HL-60/S4 treated with retinoic acid at 250 ng/mL for 4 days and 3 days (cell line): ENCODE data around the gene ST6GALNAC2.

ENCODE experiments used
- in situ Hi-C: fragments of 300-500 bp; cut with MboI; formaldehyde crosslinking; loops from 2 replicates; pipeline ENCODE4 v1.7.0; 2022; ENCODE audit warnings: low sequenced_read_pairs

Gene ST6GALNAC2

DNA sequence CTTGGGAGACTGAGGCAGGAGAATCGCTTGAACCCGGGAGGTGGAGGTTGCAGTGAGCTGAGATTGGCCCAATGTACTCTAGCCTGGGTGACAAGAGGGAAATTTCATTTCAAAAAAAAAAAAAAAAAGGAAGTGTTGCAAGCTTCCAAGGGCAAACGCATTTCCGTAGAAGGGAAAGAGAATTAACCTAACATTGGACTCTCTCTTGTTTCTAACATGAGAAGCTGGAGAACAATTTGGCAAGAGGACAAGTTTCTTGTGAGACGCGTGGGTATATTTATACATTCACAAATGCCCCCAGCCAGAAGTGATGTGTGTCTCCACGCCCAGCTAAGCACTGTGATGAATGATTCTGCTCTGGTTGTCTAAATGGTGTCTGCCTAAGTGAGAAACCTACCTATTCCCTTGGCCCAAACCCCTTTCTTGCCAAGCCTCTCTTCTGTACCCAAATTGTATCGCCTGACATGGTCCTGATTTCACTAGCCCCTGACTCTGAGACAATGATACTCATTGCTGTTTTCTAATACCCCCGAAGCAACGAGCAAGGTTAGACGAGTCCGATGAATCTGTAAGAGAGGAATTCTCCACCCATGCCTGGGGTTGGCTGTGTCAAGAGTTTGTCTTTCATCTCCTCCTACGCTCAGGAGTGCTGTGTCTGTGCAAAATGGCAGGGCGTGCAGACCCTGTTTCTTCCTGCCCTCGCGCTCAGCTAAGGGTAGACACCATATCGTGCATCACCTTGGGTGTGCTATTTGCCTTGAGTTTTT lies 14.2 kb upstream of the ST6GALNAC2 start:
- in situ Hi-C loops: no loop called here

DNA sequence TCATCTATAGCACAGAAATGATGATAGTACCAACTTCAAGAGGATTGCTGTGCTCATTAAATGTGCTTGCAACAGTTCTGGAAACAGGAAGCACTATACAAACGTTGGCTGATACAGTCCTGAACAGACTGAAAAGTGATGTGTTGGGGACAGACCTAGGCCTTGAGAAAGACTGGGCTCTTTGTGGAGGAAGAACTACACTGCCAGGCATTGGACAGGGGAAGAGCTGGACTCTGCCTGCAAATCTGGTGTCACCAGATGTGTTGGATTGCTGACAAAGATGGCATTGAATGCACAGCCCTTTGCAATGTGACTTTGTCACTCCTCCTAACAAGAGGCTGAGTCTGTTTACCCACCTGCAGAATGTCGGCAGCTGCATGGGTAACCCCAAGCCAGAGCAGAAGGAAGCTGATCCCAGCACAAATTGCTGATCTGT lies 12.4 kb upstream of the ST6GALNAC2 start:
- in situ Hi-C loops: no loop called here

DNA sequence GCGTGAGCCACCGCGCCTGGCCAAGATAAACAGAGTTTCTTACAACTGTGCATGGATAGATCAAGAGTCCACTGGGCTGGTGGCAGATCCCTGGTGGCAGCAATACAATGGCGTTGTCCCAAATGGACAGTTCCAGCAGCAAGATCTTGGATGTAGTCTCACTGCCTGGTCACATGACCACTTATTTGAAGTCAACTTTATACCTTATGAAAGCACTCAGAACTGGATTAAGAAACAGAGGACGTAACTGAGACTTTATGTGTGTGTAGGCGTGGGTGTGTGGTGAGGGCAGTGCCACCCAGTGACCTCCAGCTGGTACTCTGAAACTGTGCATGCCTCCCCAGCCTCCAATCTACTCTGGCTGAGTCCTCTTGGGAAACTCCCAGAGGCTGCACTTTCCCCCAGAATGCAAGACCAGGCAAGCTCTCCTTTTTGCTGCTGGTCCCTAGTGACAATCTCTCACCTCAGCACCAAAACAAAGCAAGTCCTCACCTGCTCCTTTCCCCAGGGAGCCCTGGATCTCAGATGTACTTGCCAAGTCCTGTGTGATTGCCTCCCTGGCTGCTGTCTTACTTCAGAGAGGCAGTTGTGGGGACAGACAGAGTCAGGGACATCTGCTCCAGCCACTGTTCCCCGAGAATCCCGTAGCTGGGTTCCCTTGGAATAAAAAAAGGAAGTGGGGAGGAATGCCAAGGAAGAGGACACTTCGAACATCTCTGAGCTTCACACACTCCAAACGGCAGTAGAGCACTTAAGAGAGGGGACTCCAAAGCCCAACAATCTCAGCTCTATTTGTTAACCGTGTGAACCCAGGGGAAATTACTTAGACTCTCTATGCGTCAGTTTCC lies 11.7 kb upstream of the ST6GALNAC2 start:
- in situ Hi-C loops: no loop called here

DNA sequence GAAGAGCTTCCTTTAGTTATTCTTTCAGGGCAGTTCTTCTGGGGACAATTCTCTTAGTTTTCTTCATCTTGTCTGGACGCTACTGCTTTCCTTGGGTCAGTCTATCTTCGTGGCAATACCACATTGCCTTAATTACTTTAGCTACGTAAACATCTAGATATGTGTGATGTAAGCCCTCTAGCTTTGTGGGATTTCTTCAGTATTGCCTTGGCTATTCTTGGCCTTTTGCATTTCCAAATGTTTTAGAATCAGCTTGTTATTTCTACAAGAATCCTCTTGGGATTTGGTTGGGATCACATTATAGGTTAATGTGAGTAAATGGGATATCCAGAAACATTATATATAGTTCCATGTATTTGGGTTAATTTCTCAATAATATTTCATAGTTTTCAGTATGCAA lies 9.0 kb upstream of the ST6GALNAC2 start:
- in situ Hi-C loops: no loop called here

DNA sequence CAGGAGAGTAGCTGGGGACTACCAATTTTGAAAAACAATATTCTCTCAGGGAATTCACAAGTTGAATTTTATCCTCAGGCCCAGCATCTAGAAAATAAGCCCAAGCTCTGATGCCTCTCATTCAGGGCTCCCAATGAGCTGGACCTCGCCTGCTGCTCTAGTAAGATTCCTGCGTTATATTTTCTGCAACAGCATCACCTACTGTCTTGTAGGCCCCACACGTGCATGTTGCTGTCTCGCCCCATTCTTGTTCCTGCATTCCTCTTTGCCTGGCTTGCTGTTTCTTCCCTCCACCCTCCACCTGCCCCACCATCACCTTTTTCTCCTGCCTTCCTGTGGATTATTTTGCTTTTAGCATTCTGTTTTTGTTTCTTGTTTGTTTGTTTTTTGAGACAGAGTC lies 8.3 kb upstream of the ST6GALNAC2 start:
- in situ Hi-C loops: no loop called here

DNA sequence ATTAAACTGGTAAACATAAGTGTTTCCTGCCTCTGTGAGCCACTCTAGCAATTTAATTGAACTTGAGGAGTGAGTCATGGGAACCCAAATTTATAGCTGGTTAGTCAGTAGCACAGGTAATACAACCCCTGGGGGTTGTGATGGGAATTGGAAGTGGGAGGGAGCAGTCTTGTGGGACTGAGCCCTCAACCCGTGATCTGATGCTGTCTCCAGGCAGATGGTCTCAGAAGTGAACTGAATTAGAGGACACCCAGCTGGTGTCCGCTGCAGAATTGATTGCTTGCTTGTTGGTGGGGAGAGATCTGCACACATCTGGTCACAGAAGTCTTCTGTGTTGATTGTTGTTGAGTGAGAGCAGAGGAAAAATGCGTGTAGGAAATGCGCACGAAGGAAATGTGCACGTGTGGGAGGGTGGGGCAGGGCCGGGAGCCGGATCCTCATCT lies 7.7 kb upstream of the ST6GALNAC2 start:
- in situ Hi-C loops: no loop called here

DNA sequence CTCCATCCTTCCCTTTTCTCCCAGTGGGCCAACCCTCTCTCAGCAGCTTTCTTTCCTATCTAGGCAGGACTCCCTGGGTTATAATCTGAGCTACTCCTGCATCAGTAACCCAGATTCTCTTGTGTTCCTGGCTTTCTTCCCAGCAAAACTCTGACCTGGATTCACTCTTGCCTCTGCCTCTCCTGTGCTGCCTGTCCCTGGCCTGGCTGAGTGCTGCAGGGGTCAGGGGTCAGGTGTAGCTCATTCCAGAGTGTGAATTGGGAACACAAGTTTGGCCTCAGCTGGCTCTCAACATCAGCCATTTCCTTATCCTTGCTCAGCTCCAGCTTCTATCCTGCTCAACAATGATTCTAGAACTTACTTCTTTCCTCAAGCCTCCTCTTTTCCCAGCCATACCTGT lies 2.5 kb upstream of the ST6GALNAC2 start:
- in situ Hi-C loops: no loop called here

DNA sequence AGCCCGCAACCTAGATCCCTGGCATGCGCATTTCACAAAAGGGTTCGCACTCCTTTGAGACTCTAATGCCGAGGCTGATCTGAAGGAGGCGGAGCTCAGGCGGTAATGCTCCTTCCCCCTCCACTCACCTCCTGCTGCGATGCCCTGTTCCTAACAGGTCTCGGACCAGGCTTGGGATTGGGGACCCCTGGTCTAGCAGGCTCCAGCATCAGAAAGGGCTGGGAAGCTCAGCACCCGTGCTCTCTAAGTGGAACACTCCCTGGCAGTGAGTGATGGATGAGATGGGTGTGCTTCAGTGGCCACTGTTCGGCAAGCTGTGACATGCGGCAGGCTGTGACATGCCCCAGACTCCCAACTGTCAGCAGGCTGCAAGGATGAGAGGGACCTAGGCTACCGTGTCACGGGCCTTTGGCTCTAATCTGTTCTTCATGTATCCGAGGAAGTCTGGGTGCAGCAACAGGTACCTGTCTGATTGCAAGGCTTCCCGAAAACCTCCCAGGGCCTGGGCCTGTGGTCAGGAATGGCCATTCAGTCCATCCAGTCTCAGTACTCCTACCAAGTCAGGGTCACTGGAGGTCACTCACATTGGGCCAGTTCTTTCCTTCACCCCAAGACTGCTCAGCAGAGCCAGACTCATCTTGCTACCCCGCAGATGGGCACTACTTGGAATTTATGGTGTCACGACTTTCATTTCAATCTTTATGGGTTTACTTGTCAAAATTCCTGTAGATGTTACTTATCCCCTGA lies 1.3 kb upstream of the ST6GALNAC2 start:
- in situ Hi-C loops: no loop called here

DNA sequence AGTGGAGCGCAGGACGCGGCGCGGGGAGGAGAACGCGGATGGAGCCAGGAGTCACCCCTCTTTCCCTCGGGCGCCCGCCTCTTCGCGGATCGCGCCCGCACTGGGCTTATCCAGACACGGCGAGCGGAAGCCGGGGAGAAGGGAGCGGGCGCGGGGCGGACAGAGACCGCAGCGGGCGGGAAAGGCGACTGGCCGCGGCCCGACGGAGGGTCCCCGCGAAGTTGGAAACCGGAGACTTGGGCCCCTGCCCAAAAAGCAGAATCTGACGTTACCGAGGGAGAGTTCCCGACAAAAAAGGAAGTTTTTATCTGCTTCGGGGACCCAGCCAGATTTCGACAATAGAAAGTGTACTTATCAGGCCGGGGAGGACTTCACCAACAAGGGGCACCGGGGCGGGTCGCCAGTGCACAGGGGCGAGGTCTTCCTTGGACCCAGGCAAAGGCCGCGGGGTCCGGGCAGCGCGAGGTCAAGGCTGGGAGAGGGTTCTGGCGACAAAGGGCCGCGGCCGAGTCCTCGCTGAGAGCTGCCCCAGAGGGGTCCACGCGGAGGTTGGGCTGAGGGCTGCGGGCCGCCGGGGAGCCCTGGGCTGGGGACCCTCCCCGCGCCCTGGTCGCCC lies 519 bp downstream of the ST6GALNAC2 start:
- in situ Hi-C loops: no loop called here

DNA sequence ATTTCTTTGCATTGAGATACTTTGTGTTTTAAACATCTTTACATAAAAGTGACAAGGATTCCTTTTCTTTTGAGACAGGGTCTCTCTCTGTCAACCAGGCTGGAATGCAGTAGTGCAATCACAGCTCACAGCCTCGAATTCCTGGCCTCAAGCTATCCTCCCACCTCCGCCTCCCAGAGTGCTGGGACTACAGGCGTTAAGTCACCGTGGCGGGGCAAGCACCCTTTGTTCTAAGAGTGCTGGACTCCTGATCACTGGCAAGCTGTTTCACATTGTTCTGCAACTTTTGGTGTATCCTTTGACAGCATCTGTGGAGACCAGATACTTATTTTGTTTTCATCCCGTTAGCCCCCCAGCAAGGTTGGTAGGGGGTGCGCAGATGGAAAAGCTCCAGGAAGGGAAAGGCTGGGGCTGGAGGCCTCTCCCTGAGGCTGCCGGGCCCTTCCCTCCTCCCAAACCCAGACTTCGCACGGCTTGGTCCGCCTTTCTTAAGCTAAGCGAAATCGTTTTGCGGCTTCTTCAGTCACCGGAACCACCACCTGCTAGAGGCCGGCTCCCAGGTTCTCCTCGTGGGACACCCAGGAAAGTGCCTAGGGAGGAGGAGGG lies 1.1 kb downstream of the ST6GALNAC2 start:
- in situ Hi-C loops: no loop called here

DNA sequence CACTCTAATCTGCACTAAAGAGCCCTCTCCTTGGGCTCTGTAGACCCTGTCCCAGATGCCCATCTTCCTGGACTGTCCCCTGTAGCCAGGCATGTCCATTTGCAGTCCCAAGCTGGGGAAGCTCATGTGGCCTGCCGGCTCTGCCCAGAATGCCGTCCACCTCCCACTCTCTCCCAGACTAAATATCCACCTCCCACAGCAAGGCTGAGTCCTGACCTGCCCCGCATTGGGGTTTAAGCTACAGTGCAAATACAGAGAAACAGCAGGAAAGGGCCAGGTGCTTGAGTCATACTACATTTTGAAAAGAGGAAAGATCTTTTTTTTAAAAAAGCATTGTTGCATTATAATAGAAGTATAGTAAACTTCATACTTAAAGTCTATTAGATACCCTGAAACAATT lies 3.0 kb downstream of the ST6GALNAC2 start:
- in situ Hi-C loops: no loop called here

DNA sequence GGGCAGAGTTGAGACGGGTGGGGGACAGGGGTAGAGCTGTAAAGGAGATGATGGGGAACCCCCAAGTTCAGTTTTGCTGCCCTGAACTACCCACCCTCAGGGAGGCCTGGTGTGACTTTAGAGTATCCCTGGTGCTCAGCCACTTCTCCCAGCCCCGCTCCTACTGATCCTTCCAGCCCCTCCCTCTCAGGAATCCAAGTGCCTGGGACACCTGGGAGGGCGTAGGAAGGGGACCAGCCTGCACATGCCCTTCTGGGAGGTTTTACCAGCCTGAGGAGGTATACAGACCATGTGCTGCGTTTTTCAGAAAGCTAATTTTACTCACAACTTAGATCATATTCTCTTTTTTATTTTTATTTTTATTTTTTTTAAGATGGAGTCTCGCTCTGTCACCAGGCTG lies 4.1 kb downstream of the ST6GALNAC2 start:
- in situ Hi-C loops: no loop called here

DNA sequence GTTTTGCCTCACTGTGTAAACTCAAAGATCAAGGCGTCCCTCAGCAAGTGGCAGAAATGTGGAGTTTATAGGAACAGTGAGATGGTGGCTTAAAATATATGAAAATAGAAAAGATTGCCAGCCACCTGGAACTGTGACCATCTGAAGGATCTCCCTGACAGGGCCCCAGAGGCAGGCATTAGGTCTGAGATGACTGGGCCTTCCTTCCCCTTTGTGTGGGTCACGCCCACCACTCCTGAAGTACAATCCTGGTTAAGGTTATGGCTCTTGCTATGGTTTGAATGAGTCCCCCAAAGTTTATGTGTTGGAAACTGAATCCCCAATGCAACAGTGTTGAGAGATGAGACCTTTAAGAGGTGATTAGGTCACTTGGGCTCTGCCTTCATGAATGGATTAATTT lies 6.4 kb downstream of the ST6GALNAC2 start:
- in situ Hi-C loops: no loop called here

DNA sequence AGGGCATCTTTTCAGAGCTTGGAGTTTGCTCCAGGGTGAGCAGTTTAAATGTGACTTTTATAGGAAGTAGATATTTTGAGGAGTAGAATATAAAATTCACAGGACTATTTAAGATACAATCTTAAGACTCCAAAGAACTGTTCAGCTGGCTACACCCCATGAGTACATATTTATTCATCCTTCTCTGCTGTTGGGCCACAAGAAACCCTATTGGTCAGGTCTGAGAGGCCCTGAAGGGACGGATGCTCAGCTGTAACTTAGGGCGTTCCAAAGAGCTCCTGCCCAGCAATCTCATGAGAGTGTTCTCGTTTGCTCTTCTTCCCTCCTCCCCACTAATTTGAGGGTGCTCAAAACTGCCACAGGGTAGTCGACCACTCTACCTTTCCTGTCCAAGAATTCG lies 7.3 kb downstream of the ST6GALNAC2 start:
- in situ Hi-C loops: no loop called here

DNA sequence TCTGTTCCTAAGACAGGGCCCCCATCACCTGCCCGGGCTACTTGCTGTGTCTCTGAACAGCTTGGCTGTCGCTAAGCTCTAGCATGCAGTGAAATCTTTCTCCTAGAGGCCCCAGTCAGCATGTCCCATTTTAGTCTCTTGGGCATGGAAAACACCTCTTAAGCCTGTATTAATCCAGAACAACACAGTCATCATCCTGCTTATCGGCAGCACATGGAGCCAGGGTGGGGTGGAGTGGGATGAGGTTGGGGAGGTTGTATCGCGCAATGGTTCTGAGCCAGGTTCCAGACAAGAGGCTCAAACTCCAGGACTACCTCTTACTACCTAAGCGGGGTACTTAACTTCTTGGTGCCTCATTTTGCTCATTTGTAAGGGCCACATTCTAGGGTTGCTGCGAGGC lies 7.8 kb downstream of the ST6GALNAC2 start:
- in situ Hi-C loops: no loop called here

DNA sequence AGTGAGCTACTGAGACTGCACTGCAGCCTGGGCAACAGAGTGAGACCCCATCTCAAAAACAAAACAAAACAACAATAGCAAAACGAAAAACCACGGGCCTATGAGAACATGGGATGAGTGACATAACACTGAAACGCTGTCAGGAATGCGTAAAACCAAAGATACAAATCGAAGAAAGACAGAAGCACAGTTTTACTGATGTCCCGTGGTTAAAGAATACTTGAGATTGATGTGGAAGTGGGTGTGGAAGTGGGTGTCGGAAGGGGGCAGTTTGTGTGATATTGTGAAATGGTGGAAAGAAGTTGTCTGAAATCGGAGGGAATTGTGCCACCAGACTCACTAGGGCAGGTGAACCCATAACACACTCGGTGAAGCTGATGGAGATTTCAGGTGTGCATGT lies 9.5 kb downstream of the ST6GALNAC2 start:
- in situ Hi-C loops: no loop called here

DNA sequence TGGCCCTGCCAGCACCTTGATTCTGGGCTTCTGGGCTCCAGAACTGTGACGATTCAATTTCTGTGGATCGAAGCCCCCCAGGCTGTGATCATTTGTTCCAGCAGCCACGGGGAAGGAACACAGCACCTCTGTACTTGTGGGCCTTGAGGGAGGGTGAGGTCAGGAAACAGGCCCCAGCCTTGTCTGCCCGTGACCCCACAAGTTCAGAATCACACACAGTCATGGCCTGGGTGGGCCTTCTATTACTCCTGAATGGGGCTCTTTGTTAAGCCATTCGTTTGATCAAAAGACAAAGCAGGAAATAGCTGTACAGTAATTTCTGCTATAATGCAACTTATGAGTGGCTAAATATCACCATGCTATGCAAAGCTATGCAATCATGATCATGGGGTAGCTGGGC lies 10.1 kb downstream of the ST6GALNAC2 start:
- in situ Hi-C loops: no loop called here

DNA sequence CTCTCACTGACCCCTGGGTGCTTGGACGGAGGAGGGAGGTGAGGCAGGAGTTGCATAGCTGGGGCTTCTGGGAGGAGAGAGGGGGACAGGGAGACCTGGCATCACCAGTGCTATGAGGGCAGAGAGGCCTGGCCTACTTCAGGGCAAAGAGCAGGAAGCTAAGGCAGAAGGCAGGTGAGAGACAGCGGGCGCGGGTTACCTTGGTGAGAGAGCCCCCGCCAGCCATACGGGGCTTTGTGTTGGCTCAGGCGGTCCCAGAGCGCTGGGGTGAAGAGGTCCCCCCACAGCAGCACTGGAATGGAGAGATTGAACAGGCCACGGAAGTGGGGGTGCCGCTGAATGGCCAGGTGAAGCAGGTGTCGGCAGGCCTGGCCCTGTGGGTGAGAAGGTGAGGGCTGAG lies 11.5 kb downstream of the ST6GALNAC2 start:
- in situ Hi-C loops: no loop called here

DNA sequence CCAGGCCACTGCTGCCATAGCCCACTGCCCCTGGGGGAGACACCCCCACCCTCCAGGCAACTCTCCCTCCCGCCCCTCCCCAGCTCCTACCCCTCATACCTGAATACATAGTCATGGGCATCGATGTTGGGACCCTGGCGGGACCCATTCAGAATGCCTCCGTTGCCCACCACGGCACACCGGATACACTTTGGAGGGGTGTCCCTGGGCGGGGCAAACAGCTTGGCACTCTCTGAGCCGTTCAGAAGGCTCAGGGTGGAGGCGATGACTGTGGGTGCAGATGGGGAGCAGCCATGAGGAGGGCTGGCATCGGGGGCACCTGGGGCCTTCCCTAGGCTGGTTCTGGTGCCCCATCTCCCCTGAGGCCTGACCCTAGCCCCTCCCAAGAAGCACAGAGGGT lies 12.6 kb downstream of the ST6GALNAC2 start:
- in situ Hi-C loops: no loop called here

DNA sequence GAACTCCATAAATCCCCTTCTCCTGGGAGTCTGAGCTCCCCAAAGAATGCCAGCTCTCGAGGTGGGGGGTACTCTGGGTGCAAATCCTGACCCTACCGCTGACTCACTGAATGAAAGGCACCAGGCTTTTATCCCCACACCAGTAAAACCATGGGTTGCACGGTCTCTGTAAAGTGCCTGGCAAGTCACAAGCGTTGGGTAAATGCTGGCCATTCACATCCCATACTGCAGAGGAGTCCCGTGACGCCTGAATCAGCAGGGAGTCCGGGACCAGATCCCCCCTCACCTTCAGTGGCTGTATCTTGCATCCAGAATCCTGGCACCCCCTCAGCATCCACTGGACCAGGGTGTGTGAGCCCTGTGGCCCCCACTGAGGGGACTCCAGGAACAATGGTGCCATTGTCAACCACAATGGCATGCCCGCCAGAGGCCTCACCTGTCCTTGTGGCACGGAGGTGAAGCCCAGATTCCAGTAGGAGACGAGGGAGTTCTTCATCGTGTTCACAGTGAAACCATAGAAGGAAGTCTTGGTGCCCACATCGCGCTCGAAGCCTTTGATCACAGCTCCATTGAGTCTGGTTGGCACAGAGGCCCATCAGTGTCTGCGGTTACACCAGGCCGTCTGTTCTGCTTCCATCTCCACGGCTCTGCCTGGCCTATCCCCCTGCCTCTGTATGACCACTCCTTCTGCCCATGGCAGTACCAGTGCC lies 13.3 kb downstream of the ST6GALNAC2 start:
- in situ Hi-C loops: no loop called here
